Heart right ventricle (tissue), 16 donors: ENCODE data around the gene MAST3. TPM values are rescaled to one million over a fixed set of nuclear protein-coding genes. Genes with fewer than 3 reads are reported as not detected.
A peak's percentile ranks its signal among the peaks of the same experiment; 100 is the strongest.

ENCODE experiments used
- ATAC-seq, 8 donors: fragments of 200-7000 bp; cut with Tn5 transposase; one replicate each; pipeline ENCODE4 v1.9.1; 2020; ENCODE audit warnings: mild to moderate bottlenecking in 8 of 8, moderate library complexity in 8 of 8, moderate number of reproducible peaks in 1 of 8
- DNase-seq, 2 donors: peaks; one replicate each; pipeline ENCODE4 v3.0.0-alpha.2; 2020
- H3K27ac ChIP-seq, 10 donors: fragments of 200-600 bp; sonication (generic) in 2 of 10; one replicate each; pipeline versions ENCODE4 v1.5.0 to v1.8.0; 2020 to 2022; ENCODE audit warnings: mild to moderate bottlenecking in 3 of 10
- H3K27me3 ChIP-seq, 7 donors: fragments of 200-600 bp; one replicate each; pipeline ENCODE4 v1.8.0; 2021 to 2022; ENCODE audit warnings: mild to moderate bottlenecking in 2 of 7
- H3K36me3 ChIP-seq, 9 donors: fragments of 200-600 bp; sonication (generic) in 1 of 9; one replicate each; pipeline versions ENCODE4 v1.5.0 to v1.8.0; 2020 to 2022; ENCODE audit warnings: mild to moderate bottlenecking in 2 of 9
- H3K4me1 ChIP-seq, 9 donors: fragments of 200-600 bp; sonication (generic) in 1 of 9; one replicate each; pipeline versions ENCODE4 v1.5.0 to v1.8.0; 2020 to 2022; ENCODE audit warnings: mild to moderate bottlenecking in 4 of 9
- H3K4me3 ChIP-seq, 10 donors: fragments of 200-600 bp; sonication (generic) in 2 of 10; one replicate each; pipeline versions ENCODE4 v1.5.0 to v1.8.0; 2020 to 2022; ENCODE audit warnings: mild to moderate bottlenecking in 7 of 10, moderate library complexity in 2 of 10
- H3K9me3 ChIP-seq, 11 donors: fragments of 200-600 bp in 10 of 11; sonication (generic) in 2 of 11; one replicate each; pipeline versions ENCODE4 v1.5.0 to v1.8.0; 2013 to 2022; ENCODE audit warnings: mild to moderate bottlenecking in 2 of 11, control low read depth in 1 of 11, moderate library complexity in 1 of 11
- CTCF ChIP-seq, 9 donors: fragments of 200-600 bp; sonication (generic) in 2 of 9; IDR thresholded peaks; one replicate each; pipeline versions ENCODE4 v1.5.0 to v1.8.0; 2021 to 2022; ENCODE audit warnings: antibody characterized with exemption in 9 of 9, mild to moderate bottlenecking in 5 of 9, moderate library complexity in 1 of 9
- whole genome bisulfite sequencing, 2 donors: extraction: QIAGEN DNeasy Blood & Tissue Kit; methylation state at CpG; one replicate each; pipeline ENCODE4 v1.1.7; 2013; ENCODE audit warnings: inconsistent platforms in 1 of 2; 5-methylcytosine and 5-hydroxymethylcytosine counted together
- intact Hi-C, 10 donors: fragments of 100-400 bp; cut with DNase I; formaldehyde crosslinking; loops; one replicate each; pipeline versions ENCODE4 v1.11.1 to v1.14.2; 2022
- polyA plus RNA-seq, 2 donors: library from polyadenylated mRNA; stranded (reverse); fragments of 200-250 nt; gene quantifications; one replicate each; pipeline ENCODE4 v1.2.3, GENCODE V29; 2013
- total RNA-seq, 10 donors: library from RNA; stranded (reverse); fragmentation: NEBNext Ultra II Directional in 3 of 10; extraction: Animal tissue kit (Norgen Biotek cat#: 25700) in 3 of 10; gene quantifications; one replicate each; pipeline versions ENCODE4 v1.2.1 to v1.2.4, GENCODE V29; 2021 to 2023
- donor health status: Arrhythmogenic right ventricular cardiomyopathy.
- donor health status: ischemic (EF 13 %, LVEDD 7.1; RV severe dilation, severe dysfunction).
- donor health status: healthy with polysubstance abuse.
- donor health status: DM: no; HTN: yes; CAD: no.
- donor health status: DM: no; HTN: no; CAD: no.
- donor health status: ischemic (EF 25% LVEDD 6.9; RV normal size, moderate dysfunction).
- donor health status: ischemic (EF 25% LVEDD 5.7; RV mildly dilated, moderate dysfunction).
- donor health status: healthy.
- donor health status: DM: yes; HTN: yes; CAD: no.
- donor health status: Ischemic cardiomyopathy.
- donor health status: ischemic (EF 35%, LVEDD 5.7; RV mildly dilated, moderate dysfunction).
- donor health status: nonischemic (EF 11% LVEDD 7.7; RV severe dilation, severe dysfunction).
- donor health status: DM: yes; HTN: yes; CAD: no.
- donor health status: PGD.
- donor health status: ischemic (EF 29% LVEDD 5.4; RV normal size, mild dysfunction).
- donor health status: nonischemic (EF 23%, LVEDD 6.1; RV moderate dilation, normal function).

Gene MAST3
- total and polyA plus RNA-seq, 12 donors = 1.5 to 6.4 (median 4.1) TPM

GRCh38 chr19:18194554-18195238 lies 97.1 kb downstream of the MAST3 start:
- DNase-seq (peak in 1 of 2 donors; percentile 44), ATAC-seq (no peak)
- intact Hi-C loops = loop anchor here in 4 of 10 donors (5.0 to 10.0 kb wide), 3 partner anchors 58 to 613 kb away; partner anchors contain the start of gene LSM4 (in 1 of the 4)
- H3K9me3 ChIP-seq = no peaks in the 10 kb centered on the region
- H3K4me1 ChIP-seq = peaks cover 8 to 34% (median 19%) of the 10 kb centered on the region in 9 donors
- no peak for TF ChIP-seq CTCF (IDR thresholded peaks at IDR 0.05)
- peak overlapping the region in 4 of 10 donors; percentile 75 to 95 (median 84) for H3K4me3 ChIP-seq
- H3K36me3 ChIP-seq = peaks cover 0 to 49% (median 17%) of the 10 kb centered on the region in 9 donors
- H3K27me3 ChIP-seq = no peaks in the 10 kb centered on the region
- 39 to 47% methylated on average over 26 to 27 of the region's 27 CpGs for WGBS, 2 donors
- H3K27ac ChIP-seq = peak overlapping the region in 3 of 10 donors; percentile 48 to 86 (median 85)

- Histone ChIP-seq H3K4me3 (no peak overlapping the region), H3K27me3 (no peaks in the 10 kb centered on the region), H3K36me3 (peaks cover 0 to 57% (median 21%) of the 10 kb centered on the region in 9 donors), H3K27ac (no peak overlapping the region), H3K4me1 (peaks cover 8 to 31% (median 18%) of the 10 kb centered on the region in 9 donors), H3K9me3 (no peaks in the 10 kb centered on the region)
- ATAC-seq = no peak
- 85 to 86% methylated on average over 7 of the region's 7 CpGs for WGBS, 2 donors
- no peak for DNase-seq
- intact Hi-C loops = loop anchor here in 1 of 10 donors (10.0 kb wide), 1 partner anchor 128 kb away; the partner anchor contains the start of gene LSM4
- no peak for TF ChIP-seq CTCF (IDR thresholded peaks at IDR 0.05)
Observed at GRCh38 chr19:18196511-18196845, 98.9 kb downstream of the MAST3 start.

- peaks cover 0 to 66% (median 21%) of the 10 kb centered on the region in 9 donors for H3K36me3 ChIP-seq
- H3K27me3 ChIP-seq = no peaks in the 10 kb centered on the region
- ATAC-seq (no peak), DNase-seq (no peak)
- H3K9me3 ChIP-seq = no peaks in the 10 kb centered on the region
- no peak for TF ChIP-seq CTCF (IDR thresholded peaks at IDR 0.05)
- intact Hi-C loops = loop anchor here in 1 of 10 donors (10.0 kb wide), 1 partner anchor 127 kb away; the partner anchor contains the start of gene LSM4
- peaks cover 8 to 23% (median 17%) of the 10 kb centered on the region in 9 donors for H3K4me1 ChIP-seq
- no peak overlapping the region for H3K4me3 ChIP-seq
- no peak overlapping the region for H3K27ac ChIP-seq
- WGBS, 2 donors = 93 to 94% methylated on average over 18 of the region's 18 CpGs
Observed at GRCh38 chr19:18197306-18197705, 99.7 kb downstream of the MAST3 start.

GRCh38 chr19:18197941-18198340 lies 100.4 kb downstream of the MAST3 start:
- H3K27ac ChIP-seq = no peak overlapping the region
- H3K9me3 ChIP-seq = no peaks in the 10 kb centered on the region
- H3K27me3 ChIP-seq = no peaks in the 10 kb centered on the region
- intact Hi-C loops = loop anchor here in 1 of 10 donors (10.0 kb wide), 1 partner anchor 127 kb away; the partner anchor contains the start of gene LSM4
- ATAC-seq (no peak), DNase-seq (no peak)
- H3K4me1 ChIP-seq = peaks cover 8 to 27% (median 22%) of the 10 kb centered on the region in 9 donors
- peaks cover 0 to 67% (median 21%) of the 10 kb centered on the region in 9 donors for H3K36me3 ChIP-seq
- WGBS, 2 donors = 58% methylated on average over 6 of the region's 6 CpGs
- no peak overlapping the region for H3K4me3 ChIP-seq
- TF ChIP-seq CTCF (IDR thresholded peaks at IDR 0.05) = no peak
